Osteoblast (primary cell): ENCODE results near the gene USP17L27. TPM values are rescaled to one million over a fixed set of nuclear protein-coding genes. Genes with fewer than 3 reads are reported as not detected.
A peak's percentile ranks its signal among the peaks of the same experiment; 100 is the strongest.
"Not testable (repeated sequence)": the region's sequence is repeated elsewhere in the genome, so short reads cannot be mapped to it uniquely, and the experiment has no call there.

Experiments used
- DNase-seq: peaks from one replicate; pipeline ENCODE4 v3.0.0; 2011; ENCODE audit warnings: low spot score, mixed read lengths; ENCODE audit not compliant: insufficient read length; ENCODE audit errors: missing footprints
- H2AFZ ChIP-seq: 2 replicates; pipeline ENCODE4 v1.6.0; 2011; ENCODE audit warnings: mild to moderate bottlenecking, low read length
- H3K27ac ChIP-seq: 2 replicates; pipeline ENCODE4 v1.5.1; 2011; ENCODE audit warnings: mild to moderate bottlenecking, low read depth, low read length, moderate library complexity
- H3K27me3 ChIP-seq: 2 replicates; pipeline ENCODE4 v1.6.0; 2012; ENCODE audit warnings: mild to moderate bottlenecking, control low read depth, inconsistent platforms, low read length, moderate library complexity; ENCODE audit not compliant: insufficient read depth
- H3K36me3 ChIP-seq: 2 replicates; pipeline ENCODE4 v1.5.1; 2011; ENCODE audit warnings: mild to moderate bottlenecking, low read length, control low read depth, moderate library complexity; ENCODE audit not compliant: insufficient read depth
- H3K4me1 ChIP-seq: 2 replicates; pipeline ENCODE4 v1.5.1; 2011; ENCODE audit warnings: mild to moderate bottlenecking, low read length, control low read depth, moderate library complexity; ENCODE audit not compliant: insufficient read depth
- H3K4me2 ChIP-seq: 2 replicates; pipeline ENCODE4 v1.6.0; 2011; ENCODE audit warnings: mild to moderate bottlenecking, low read length; ENCODE audit not compliant: insufficient read depth
- H3K4me3 ChIP-seq: fragments of 200-600 bp; sonication (generic); 3 replicates; pipeline ENCODE4 v1.5.1; 2012; ENCODE audit warnings: mild to moderate bottlenecking, low read length, inconsistent platforms; ENCODE audit not compliant: insufficient read depth
- H3K79me2 ChIP-seq: 2 replicates; pipeline ENCODE4 v1.6.0; 2012; ENCODE audit warnings: mild to moderate bottlenecking, low read length, control low read depth, inconsistent platforms; ENCODE audit not compliant: insufficient read depth
- H3K9me3 ChIP-seq: 2 replicates; pipeline ENCODE4 v1.5.1; 2011; ENCODE audit warnings: low read depth, low read length, control low read depth
- H4K20me1 ChIP-seq: 2 replicates; pipeline ENCODE4 v1.6.0; 2012; ENCODE audit warnings: mild to moderate bottlenecking, low read length, control low read depth; ENCODE audit not compliant: insufficient read depth
- CTCF ChIP-seq: IDR thresholded peaks from 2 replicates; pipeline ENCODE4 v1.5.1; 2011; ENCODE audit warnings: mild to moderate bottlenecking, low read depth, low read length, moderate library complexity; ENCODE audit errors: extremely low read depth
- total RNA-seq: library from RNA; depleted of rRNA; stranded (reverse); fragments of >200 nt; gene quantifications from 2 replicates; pipeline ENCODE4 v1.2.3, GENCODE V29; 2012

USP17L27 gene
- total RNA-seq, 1 donor, result not detected

GRCh38 chr4:9353338-9353737, 9.4 kb downstream of the USP17L27 start, which contains the start of gene USP17L29:
Gene USP17L29 (plus strand): TSS chr4:9353638. CDS start chr4:9353638, 0 bp downstream.
- H3K27me3 ChIP-seq, H3K4me2 ChIP-seq, H4K20me1 ChIP-seq, H3K9me3 ChIP-seq, H3K36me3 ChIP-seq, H3K4me3 ChIP-seq, H2AFZ ChIP-seq, H3K4me1 ChIP-seq, H3K27ac ChIP-seq, DNase-seq, H3K79me2 ChIP-seq: not testable (repeated sequence)

GRCh38 chr4:9362829-9363228, 18.9 kb downstream of the USP17L27 start, which contains the start of gene USP17L30:
Gene USP17L30 (plus strand): TSS chr4:9363129. CDS start chr4:9363129, 0 bp downstream.
- H3K36me3 ChIP-seq, H3K4me2 ChIP-seq, H3K27me3 ChIP-seq, H2AFZ ChIP-seq, H3K9me3 ChIP-seq, H3K4me3 ChIP-seq, H3K27ac ChIP-seq, H3K4me1 ChIP-seq, H3K79me2 ChIP-seq, H4K20me1 ChIP-seq, DNase-seq: not testable (repeated sequence)

GRCh38 chr4:9379881-9380280, 35.9 kb downstream of the USP17L27 start:
- not testable (repeated sequence) for H3K4me1 ChIP-seq, H3K27me3 ChIP-seq, H3K36me3 ChIP-seq, H3K27ac ChIP-seq, H3K9me3 ChIP-seq, H3K79me2 ChIP-seq, H3K4me2 ChIP-seq, H3K4me3 ChIP-seq, H2AFZ ChIP-seq, H4K20me1 ChIP-seq
- DNase-seq, result peak; percentile 2

- not testable (repeated sequence) for H3K4me2 ChIP-seq
These were observed 37.1 kb downstream of the USP17L27 start for GRCh38 chr4:9381012-9381534.

GRCh38 chr4:9384126-9384525, 40.2 kb downstream of the USP17L27 start:
- Histone ChIP-seq H3K4me1 (no peaks in the 10 kb centered on the region), H3K79me2 (no peaks in the 10 kb centered on the region), H3K4me3 (no peak overlapping the region), H3K4me2 (no peak overlapping the region), H3K27ac (no peak overlapping the region), H3K36me3 (no peaks in the 10 kb centered on the region), H2AFZ (no peak overlapping the region), H3K27me3 (no peaks in the 10 kb centered on the region), H4K20me1 (no peaks in the 10 kb centered on the region), H3K9me3 (no peaks in the 10 kb centered on the region)
- DNase-seq, result no peak
- TF ChIP-seq CTCF, result no peak

More at GRCh38 chr4:9381012-9381534, 37.1 kb downstream of the USP17L27 start:
- not testable (repeated sequence) for H4K20me1 ChIP-seq, H3K27me3 ChIP-seq, H3K27ac ChIP-seq, H3K79me2 ChIP-seq, H3K36me3 ChIP-seq, H3K9me3 ChIP-seq, H3K4me1 ChIP-seq
- peak overlapping the region; percentile 39 for H3K4me3 ChIP-seq
- DNase-seq, result peak; percentile 22
- H2AFZ ChIP-seq, result peak overlapping the region; percentile 47

GRCh38 chr4:9389001-9389400, 45.1 kb downstream of the USP17L27 start:
- not testable (repeated sequence) for H3K27ac ChIP-seq, H2AFZ ChIP-seq, H3K4me1 ChIP-seq, H3K79me2 ChIP-seq, H3K9me3 ChIP-seq, DNase-seq, H4K20me1 ChIP-seq, H3K4me2 ChIP-seq, H3K4me3 ChIP-seq, H3K27me3 ChIP-seq, H3K36me3 ChIP-seq

Other genes with a start within 250 kb of the USP17L27 start
- gene FAM90A26, start 173.7 kb upstream of the USP17L27 start, total RNA-seq, result not detected in 2 replicates
- not detected in 2 replicates for gene USP17L10, start 133.5 kb upstream of the USP17L27 start, total RNA-seq
- not detected in 2 replicates for gene USP17L11, start 128.7 kb upstream of the USP17L27 start, total RNA-seq
- not detected in 2 replicates for gene USP17L12, start 124.0 kb upstream of the USP17L27 start, total RNA-seq
- not detected in 2 replicates for gene USP17L13, start 119.3 kb upstream of the USP17L27 start, total RNA-seq
- gene USP17L15, start 109.8 kb upstream of the USP17L27 start, total RNA-seq, result not detected in 2 replicates
- gene USP17L17, start 100.3 kb upstream of the USP17L27 start, total RNA-seq, result not detected in 2 replicates
- gene USP17L18, start 95.5 kb upstream of the USP17L27 start, total RNA-seq, result not detected in 2 replicates
- gene USP17L19, start 90.8 kb upstream of the USP17L27 start, total RNA-seq, result not detected in 2 replicates
- not detected in 2 replicates for gene USP17L20, start 86.0 kb upstream of the USP17L27 start, total RNA-seq
- gene USP17L21, start 81.3 kb upstream of the USP17L27 start, total RNA-seq, result not detected in 2 replicates
- gene USP17L22, start 76.5 kb upstream of the USP17L27 start, total RNA-seq, result not detected in 2 replicates
- not detected in 2 replicates for gene USP17L24, start 19.0 kb upstream of the USP17L27 start, total RNA-seq
- not detected in 2 replicates for gene USP17L25, start 14.2 kb upstream of the USP17L27 start, total RNA-seq
- gene USP17L26, start 9.5 kb upstream of the USP17L27 start, total RNA-seq, result not detected in 2 replicates
- not detected in 2 replicates for gene USP17L5, start 4.7 kb upstream of the USP17L27 start, total RNA-seq
- gene USP17L28, start 4.7 kb downstream of the USP17L27 start, total RNA-seq, result not detected in 2 replicates
- not detected in 2 replicates for gene USP17L29, start 9.5 kb downstream of the USP17L27 start, total RNA-seq
- gene USP17L30, start 19.0 kb downstream of the USP17L27 start, total RNA-seq, result not detected in 2 replicates
- gene DEFB131A, start 100.3 kb downstream of the USP17L27 start, total RNA-seq, result not detected in 2 replicates